HUES64 (cell line): ENCODE measurements around the gene CLCF1.
A peak's percentile ranks its signal among the peaks of the same experiment; 100 is the strongest.
"Not testable (repeated sequence)": the region's sequence is repeated elsewhere in the genome, so short reads cannot be mapped to it uniquely, and the experiment has no call there.

Experiments used
- H3K27ac ChIP-seq: 2 replicates; pipeline ENCODE4 v1.7.0; 2013; ENCODE audit warnings: low read depth, low read length, inconsistent platforms
- H3K27me3 ChIP-seq: 2 replicates; pipeline ENCODE4 v1.6.1; 2013; ENCODE audit warnings: mild to moderate bottlenecking, low read length; ENCODE audit not compliant: insufficient read depth
- H3K36me3 ChIP-seq: 2 replicates; pipeline ENCODE4 v1.6.1; 2013; ENCODE audit warnings: mild to moderate bottlenecking, low read length; ENCODE audit not compliant: insufficient read depth
- H3K4me1 ChIP-seq: 2 replicates; pipeline ENCODE4 v1.6.1; 2013; ENCODE audit warnings: mild to moderate bottlenecking, low read length, moderate library complexity; ENCODE audit not compliant: insufficient read depth
- H3K4me3 ChIP-seq: 2 replicates; pipeline ENCODE4 v1.5.1; 2013; ENCODE audit warnings: mild to moderate bottlenecking, low read length, moderate library complexity
- H3K9ac ChIP-seq: 2 replicates; pipeline ENCODE4 v1.6.1; 2013; ENCODE audit warnings: mild to moderate bottlenecking, low read depth, low read length
- H3K9me3 ChIP-seq: 2 replicates; pipeline ENCODE4 v1.6.1; 2013; ENCODE audit warnings: low read depth, low read length; ENCODE audit not compliant: insufficient read depth
- WGBS: fragments of 150-250, 120-280 bp; methylation state at CpG from one replicate; pipeline ENCODE4 v1.1.7; 2013; ENCODE audit warnings: missing lambda C conversion rate; 5-methylcytosine and 5-hydroxymethylcytosine counted together

The CLCF1 gene

DNA sequence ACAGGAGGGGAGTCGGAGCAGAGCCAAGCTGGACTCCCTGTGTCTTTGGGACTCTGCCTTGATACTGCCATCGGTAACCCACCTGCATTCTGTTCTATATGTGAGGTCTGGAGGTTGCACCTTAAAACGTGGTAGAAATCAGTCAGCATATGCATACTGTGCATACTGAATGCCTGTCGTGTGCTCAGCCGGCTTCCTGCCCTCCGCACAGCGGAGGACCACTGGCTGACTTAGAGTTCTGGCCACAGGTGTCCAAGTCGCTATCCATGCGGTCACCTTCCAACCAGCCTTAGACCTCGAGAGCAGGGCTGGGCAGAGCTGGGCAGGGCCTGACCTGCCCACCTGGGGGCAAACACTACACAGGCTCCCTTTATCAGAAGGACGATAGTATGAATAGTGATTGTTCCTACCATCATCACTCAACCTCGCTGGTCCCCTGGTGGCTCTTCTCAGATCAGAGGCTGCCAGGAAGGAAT, 34.3 kb upstream of the CLCF1 start:
- H3K9me3 ChIP-seq: no peaks in the 10 kb centered on the region
- WGBS: 85% methylated on average over 12 of the region's 12 CpGs
- no peaks in the 10 kb centered on the region for H3K36me3 ChIP-seq
- peaks cover 4% of the 10 kb centered on the region; the same call in 1 of the 2 replicates for H3K27me3 ChIP-seq
- H3K9ac ChIP-seq: no peak overlapping the region
- H3K4me3 ChIP-seq: no peak overlapping the region
- H3K4me1 ChIP-seq: peaks cover 5% of the 10 kb centered on the region; the same call in 1 of the 2 replicates
- no peak overlapping the region for H3K27ac ChIP-seq

DNA sequence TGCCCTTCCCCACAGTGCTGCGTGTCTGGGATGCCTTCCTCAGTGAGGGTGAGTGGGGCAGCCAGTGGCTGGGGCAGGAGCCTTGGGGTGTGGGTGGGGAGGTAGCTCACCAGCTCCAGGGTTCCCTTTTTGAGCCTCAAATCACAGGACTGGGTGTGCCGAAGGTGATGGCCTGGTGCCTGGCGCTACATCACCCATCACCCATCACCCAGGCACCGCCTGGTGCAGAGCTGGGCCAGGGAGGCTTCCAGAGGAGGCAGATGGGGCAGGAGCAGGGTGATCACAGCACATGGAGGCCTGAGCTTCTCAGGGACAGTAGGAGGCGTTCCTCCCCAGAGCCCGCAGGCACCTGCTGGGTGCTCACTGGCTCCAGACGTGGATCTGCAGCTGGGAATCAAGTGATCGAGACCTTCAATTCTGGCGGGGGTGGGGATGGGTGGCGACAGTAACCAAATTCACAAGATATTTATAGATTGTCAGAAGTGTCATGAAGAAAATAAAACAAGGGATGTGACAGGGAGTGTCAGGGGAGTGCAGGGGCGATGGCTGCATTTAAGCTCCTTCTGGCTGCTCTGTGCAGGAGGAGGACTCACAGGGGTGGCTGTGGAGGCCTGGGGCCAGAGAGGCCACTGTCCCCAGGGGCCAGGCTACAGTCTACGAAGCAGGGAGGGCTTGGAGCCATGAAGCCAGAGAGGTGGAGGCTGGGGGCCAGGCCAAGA, 33.7 kb upstream of the CLCF1 start:
- Histone ChIP-seq H3K9me3 (no peaks in the 10 kb centered on the region), H3K27ac (no peak overlapping the region), H3K9ac (no peak overlapping the region), H3K4me1 (peaks cover 6% of the 10 kb centered on the region; the same call in 1 of the 2 replicates), H3K27me3 (peaks cover 4% of the 10 kb centered on the region; the same call in 1 of the 2 replicates), H3K4me3 (no peak overlapping the region), H3K36me3 (no peaks in the 10 kb centered on the region)
- WGBS: 82% methylated on average over 12 of the region's 12 CpGs

DNA sequence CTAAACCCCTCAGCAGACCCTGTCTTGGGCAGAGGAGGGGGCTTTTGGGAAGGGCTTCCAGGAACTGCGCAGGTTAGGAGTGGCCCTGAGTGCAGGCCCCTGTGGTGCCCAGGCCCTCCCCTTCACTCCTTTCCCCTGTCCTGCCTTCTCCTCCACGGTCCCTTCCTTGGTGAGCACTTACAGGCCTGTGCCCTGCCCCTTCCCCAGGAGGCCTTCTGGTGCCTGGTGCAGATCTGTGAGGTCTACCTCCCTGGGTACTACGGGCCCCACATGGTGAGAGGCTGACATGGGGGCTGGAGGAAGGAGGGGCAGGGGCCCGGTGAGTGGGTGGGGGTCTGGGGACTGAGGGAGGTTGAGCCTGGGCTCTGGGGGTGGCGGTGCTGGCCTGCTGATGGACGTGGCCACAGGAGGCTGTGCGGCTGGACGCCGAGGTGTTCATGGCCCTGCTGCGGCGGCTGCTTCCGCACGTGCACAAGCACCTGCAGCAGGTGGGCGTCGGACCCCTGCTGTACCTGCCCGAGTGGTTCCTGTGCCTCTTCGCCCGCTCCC, 33.1 kb upstream of the CLCF1 start:
- Histone ChIP-seq H3K27ac (no peak overlapping the region), H3K4me1 (peaks cover 9% of the 10 kb centered on the region; the same call in 1 of the 2 replicates), H3K9ac (no peak overlapping the region), H3K9me3 (no peaks in the 10 kb centered on the region), H3K27me3 (0 out of 2 replicates have a peak, but pooled peaks cover under 1% of the 10 kb centered on the region), H3K4me3 (no peak overlapping the region), H3K36me3 (no peaks in the 10 kb centered on the region)
- 91% methylated on average over 18 of the region's 18 CpGs for whole genome bisulfite sequencing

DNA sequence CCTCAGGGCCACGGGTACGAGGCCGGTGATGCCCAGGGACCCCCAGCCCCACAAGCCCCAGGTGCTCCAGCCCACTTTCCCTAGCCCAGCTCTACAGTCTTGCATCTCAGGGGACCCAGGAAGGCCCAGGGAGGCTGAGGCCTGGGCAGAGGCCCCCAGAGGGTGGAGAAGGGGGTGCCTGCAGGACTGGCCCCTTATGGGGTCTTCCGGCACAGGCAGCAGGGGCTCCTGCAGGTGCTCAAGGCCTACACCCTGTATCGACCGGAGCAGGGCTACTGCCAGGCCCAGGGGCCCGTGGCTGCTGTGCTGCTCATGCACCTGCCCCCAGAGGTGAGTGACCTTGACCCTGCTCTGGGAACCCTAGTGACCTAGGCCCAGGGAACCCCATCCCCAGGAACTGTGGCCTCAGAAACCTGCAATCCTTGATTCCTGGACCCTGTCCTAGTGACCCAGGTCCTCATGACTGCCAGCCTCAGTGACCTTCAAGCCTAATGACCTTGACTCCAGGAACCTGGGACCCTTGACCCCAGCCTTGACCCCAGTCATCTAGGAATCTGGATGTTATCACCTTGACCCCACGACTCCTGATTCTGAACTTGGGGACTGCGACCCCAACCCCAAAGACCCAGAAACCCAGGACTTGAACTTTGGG, 32.4 kb upstream of the CLCF1 start:
- Histone ChIP-seq H3K9me3 (no peaks in the 10 kb centered on the region), H3K4me3 (no peak overlapping the region), H3K9ac (no peak overlapping the region), H3K27ac (no peak overlapping the region), H3K36me3 (no peaks in the 10 kb centered on the region), H3K4me1 (peaks cover 9% of the 10 kb centered on the region; the same call in 1 of the 2 replicates), H3K27me3 (no peaks in the 10 kb centered on the region)
- 92% methylated on average over 9 of the region's 9 CpGs for WGBS

DNA sequence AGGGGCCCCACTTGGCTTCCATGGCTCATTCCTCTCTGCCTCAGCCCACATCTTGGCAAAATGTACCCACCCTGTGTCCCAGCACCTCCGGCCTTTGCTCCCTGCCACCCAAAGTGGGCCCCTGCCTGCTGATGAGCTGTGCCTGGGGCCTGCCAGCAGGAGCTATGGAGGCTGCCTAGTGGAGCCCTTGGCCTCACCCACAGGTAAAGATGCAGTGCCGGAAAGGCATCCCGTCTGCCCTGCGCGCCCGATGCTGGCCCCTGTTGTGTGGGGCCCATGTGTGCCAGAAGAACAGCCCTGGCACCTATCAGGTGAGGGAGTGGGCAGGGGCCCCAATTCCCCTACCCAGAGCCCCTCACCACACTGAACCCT, 31.8 kb upstream of the CLCF1 start:
- Histone ChIP-seq H3K27me3 (no peaks in the 10 kb centered on the region), H3K27ac (no peak overlapping the region), H3K36me3 (peaks cover 6% of the 10 kb centered on the region), H3K9me3 (no peaks in the 10 kb centered on the region), H3K9ac (no peak overlapping the region), H3K4me3 (no peak overlapping the region), H3K4me1 (peaks cover 9% of the 10 kb centered on the region; the same call in 1 of the 2 replicates)
- 94% methylated on average over 6 of the region's 6 CpGs for WGBS

DNA sequence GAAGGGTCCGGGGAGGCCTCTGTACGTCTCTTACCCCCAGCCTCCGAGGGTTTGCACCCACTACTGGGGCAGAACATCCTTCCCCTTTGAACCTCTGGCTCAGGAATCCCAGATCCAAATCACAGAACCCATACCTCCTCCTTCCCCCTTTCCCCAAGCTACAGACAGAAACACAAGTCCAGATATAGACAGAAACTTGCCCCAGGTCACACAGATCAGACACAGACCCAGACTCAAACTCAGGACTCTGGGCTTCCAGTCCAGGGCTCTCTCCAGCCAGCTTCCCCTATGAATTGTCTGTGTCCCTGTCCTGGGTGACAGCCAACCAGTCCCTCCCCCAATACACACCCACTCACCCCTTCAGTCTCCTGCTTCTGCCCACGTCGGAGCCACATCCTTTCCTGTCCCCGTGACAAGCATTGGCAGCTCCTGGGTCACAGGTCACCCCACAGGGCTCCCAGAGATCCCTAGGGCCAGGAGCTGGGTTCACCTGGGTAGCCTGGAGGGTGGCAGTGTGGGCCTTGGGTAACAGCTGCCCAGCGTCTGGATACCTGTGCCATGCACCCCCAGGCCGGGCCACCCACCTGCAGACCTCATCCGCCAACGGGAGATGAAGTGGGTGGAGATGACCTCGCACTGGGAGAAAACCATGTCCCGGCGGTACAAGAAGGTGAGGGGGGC, 31.3 kb upstream of the CLCF1 start:
- WGBS: 89% methylated on average over 13 of the region's 13 CpGs
- Histone ChIP-seq H3K9me3 (no peaks in the 10 kb centered on the region), H3K27ac (no peak overlapping the region), H3K4me3 (no peak overlapping the region), H3K9ac (no peak overlapping the region), H3K4me1 (peaks cover 6% of the 10 kb centered on the region; the same call in 1 of the 2 replicates), H3K36me3 (peaks cover 8% of the 10 kb centered on the region), H3K27me3 (no peaks in the 10 kb centered on the region)

DNA sequence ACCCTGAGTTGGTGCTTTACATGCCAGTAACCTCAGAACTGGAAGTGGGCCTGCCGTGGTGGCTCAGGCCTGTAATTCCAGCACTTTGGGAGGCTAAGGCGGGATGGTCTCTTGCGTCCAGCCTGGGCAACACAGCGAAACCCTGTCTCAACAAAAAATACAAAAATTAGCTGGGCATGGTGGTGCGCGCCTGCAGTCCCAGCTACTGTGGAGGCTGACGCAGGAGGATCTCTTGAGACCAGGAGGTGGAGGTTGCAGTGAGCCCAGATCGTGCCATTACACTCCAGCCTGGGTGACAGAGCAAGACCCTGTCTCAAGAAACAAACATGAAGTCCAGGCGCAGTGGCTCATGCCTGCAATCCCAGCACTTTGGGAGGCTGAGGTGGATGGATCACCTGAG, 29.7 kb upstream of the CLCF1 start:
- not testable (repeated sequence) for H3K9ac ChIP-seq, H3K4me1 ChIP-seq

DNA sequence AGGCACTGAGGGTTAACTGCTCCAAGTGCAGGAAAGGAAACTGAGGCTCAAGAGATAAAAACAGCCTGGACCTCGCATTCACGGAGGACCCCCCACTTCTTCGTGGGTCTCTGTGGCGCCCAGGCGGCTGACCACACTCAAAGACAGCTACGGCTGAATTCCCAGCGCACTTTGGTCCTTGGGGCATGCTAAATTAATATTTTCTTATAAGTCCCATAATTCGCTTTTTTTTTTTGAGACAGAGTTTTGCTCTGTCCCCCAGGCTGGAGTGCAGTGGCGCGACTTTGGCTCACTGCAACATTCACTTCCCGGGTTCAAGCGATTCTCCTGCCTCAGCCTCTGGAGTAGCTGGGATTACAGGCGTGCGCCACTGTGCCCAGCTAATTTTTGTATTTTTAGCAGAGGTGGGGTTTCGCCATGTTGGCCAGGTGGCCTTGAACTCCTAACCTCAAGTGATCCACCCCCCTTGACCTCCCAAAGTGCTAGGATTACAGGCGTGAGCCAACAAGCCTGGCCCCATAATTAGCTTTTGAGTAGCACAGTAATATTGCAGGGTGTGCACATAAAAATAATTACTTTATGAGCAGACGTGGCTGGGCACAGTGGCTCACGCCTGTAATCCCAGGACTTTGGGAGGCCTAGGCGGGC, 28.9 kb upstream of the CLCF1 start:
- not testable (repeated sequence) for H3K9me3 ChIP-seq, H3K27me3 ChIP-seq, H3K4me1 ChIP-seq, H3K9ac ChIP-seq
- Histone ChIP-seq H3K36me3 (peaks cover 32% of the 10 kb centered on the region), H3K27ac (peak overlapping the region; percentile 56), H3K4me3 (peak overlapping the region; percentile 25; the same call in 1 of the 2 replicates)
- WGBS: 82% methylated on average over 19 of the region's 19 CpGs

More for the DNA sequence above, 29.7 kb upstream of the CLCF1 start:
- not testable (repeated sequence) for H3K4me3 ChIP-seq, H3K27me3 ChIP-seq, H3K9me3 ChIP-seq, H3K27ac ChIP-seq
- WGBS: 96% methylated on average over 9 of the region's 9 CpGs
- peaks cover 24% of the 10 kb centered on the region for H3K36me3 ChIP-seq

DNA sequence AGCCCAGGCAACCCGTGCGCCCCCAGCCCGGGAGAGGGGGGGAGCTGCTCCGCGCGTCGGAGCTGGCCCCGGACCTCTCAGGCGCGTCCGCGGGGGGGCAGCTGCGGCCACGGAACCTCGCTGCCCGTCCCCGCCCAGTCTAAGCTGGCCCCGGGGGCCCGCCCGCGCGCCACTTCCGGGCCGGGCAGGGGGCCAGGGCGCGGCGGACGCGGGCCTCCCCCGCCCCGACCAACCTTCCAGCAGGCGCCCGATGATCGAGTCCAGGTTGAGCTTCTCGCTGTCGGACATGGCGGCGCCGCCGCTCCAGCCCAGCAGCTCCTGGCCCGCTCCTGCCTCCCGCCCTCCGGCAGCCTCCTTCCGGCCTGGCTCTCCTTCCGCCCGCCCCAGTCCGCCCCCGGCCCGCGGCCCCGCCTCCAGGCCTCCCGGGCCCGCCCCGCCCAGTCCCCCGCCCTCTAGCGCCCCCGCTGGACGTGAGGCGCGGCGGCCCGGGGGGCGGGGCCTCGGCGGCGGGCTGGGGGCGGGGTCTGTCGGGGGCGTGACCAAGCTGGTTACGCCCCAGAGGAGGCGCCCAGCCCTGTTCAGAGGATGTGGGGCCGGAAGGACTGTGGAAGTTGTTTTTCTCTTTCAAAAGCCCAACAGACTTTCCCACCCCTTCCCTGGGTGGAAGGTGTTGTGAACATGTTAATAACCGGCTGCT, 28.2 kb upstream of the CLCF1 start, which contains the start of gene PPP1CA:
PPP1CA (minus strand) TSS at position 364 of the 697 bp plus-strand sequence; CDS start at position 288, 76 bp downstream.
- no peaks in the 10 kb centered on the region for H3K9me3 ChIP-seq
- H3K36me3 ChIP-seq: peaks cover 35% of the 10 kb centered on the region
- H3K27ac ChIP-seq: peak within 1 kb of the TSS; percentile 92
- H3K4me1 ChIP-seq: 0 out of 2 replicates have a peak, but pooled peaks cover 4% of the 10 kb centered on the region
- peak within 1 kb of the TSS; percentile 90 for H3K4me3 ChIP-seq
- WGBS: under 1% methylated on average over 65 of the region's 73 CpGs
- peak within 1 kb of the TSS; percentile 89 for H3K9ac ChIP-seq
- no peaks in the 10 kb centered on the region for H3K27me3 ChIP-seq

DNA sequence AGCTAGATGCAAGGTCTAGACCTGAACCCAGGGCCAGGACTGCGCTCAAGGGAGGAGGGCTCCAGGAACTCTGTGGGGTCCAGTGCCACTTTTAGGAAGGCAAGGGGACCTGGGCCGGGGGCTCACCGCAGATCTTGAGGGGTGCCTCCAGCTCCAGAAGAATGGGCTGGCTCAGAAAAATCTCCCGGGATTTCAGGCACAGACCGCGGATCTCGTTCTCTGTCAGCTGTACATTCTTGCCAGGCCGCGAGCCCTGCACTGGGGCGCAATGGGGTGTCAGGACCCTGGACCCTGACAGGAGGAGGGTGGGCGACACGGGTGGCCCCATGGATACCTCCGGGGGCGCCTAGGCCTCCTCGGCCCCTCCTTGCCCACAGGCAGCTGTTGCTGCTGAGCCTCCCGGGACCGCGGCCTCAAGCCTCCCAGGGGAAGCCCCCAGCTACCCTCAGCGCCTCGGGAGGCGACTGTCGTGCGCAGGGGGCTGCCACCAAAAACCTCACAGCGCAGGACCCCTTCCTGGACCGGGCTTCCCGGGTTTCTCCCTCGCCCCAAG, 27.6 kb upstream of the CLCF1 start:
- Histone ChIP-seq H3K9me3 (no peaks in the 10 kb centered on the region), H3K27me3 (no peaks in the 10 kb centered on the region), H3K9ac (peak overlapping the region; percentile 89), H3K4me3 (peak overlapping the region; percentile 90), H3K4me1 (0 out of 2 replicates have a peak, but pooled peaks cover 4% of the 10 kb centered on the region), H3K27ac (peak overlapping the region; percentile 92; the same call in 1 of the 2 replicates), H3K36me3 (peaks cover 37% of the 10 kb centered on the region)
- WGBS: 9% methylated on average over 27 of the region's 27 CpGs
